ENCODE data around the gene HOXB8. TPM values are rescaled to one million over a fixed set of nuclear protein-coding genes. Genes with fewer than 3 reads are reported as not detected.

Gene HOXB8
- total and polyA plus RNA-seq, 2 of the 13 experiments (the other 11 are each of a cell fraction or from before 2014, with no cell fraction given): not detected

GRCh38 chr17:48646183-48647102 is 31.4 kb upstream of the HOXB8 start:
- FAIRE-seq (no peak), ATAC-seq (peak; percentile 15; the same call in 2 of the 3 replicates), DNase-seq (ENCODE audit: low spot score) (no peak)
- POLR2A ChIA-PET: no interaction called here
- no TSS peak for BruUV-seq (replicated peaks)
- WGBS (ENCODE audit: low lambda C conversion rate): 20% methylated on average over 31 of the region's 80 CpGs
- no peaks in the 10 kb centered on the region; the same call in 1 of the 2 replicates for H4K20me1 ChIP-seq (ENCODE audit: insufficient read depth, low read length)
- H3K36me3 ChIP-seq (replicated peaks in 1 of 2; ENCODE audit: control insufficient read depth in 1 of 2, insufficient read depth in 2 of 2, low read length in 2 of 2): no peaks in the 10 kb centered on the region
- H3K27me3 ChIP-seq (ENCODE audit: control insufficient read depth in 1 of 2, insufficient read depth in 2 of 2, low read length in 2 of 2): peaks cover 20 to 73% of the 10 kb centered on the region in 2 experiments
- TF ChIP-seq EZH2 (conservative IDR thresholded peaks at IDR 0.05; ENCODE audit: low read depth, low read length) (peak; percentile 37; the same call in 1 of the 2 replicates), ATF2 (CRISPR knock-in tag; IDR thresholded peaks at IDR 0.05) (no peak)
- H3K4me1 ChIP-seq (ENCODE audit: insufficient read depth, low read length): no peaks in the 10 kb centered on the region
- no peak overlapping the region for H3K4me3 ChIP-seq (replicated peaks in 1 of 3; ENCODE audit: insufficient read depth in 1 of 3, low read depth in 2 of 3, low read length in 3 of 3)
- H3K79me2 ChIP-seq (ENCODE audit: insufficient read depth, low read length): no peaks in the 10 kb centered on the region
- no peak overlapping the region for H3K4me2 ChIP-seq (ENCODE audit: low read depth, low read length)
- H3K9ac ChIP-seq (ENCODE audit: insufficient read depth, low read depth, low read length): no peak overlapping the region
- in situ Hi-C loops (cut with HindIII; ENCODE audit: extremely low pct_ligation_motif_present, low pct_unique_long_range_greater_than_20kb) (no loop called here), intact Hi-C loops (cut with micrococcal nuclease; ENCODE audit: unreplicated experiment) (no loop called here)
- H2AFZ ChIP-seq (ENCODE audit: low read length): no peak overlapping the region
- CTCF ChIA-PET (ENCODE audit: low intra/inter-chr PET ratio, low total read pairs): no interaction called here
- H3K27ac ChIP-seq (ENCODE audit: extremely low read length, insufficient read depth, low read length): no peak overlapping the region
- H3K9me3 ChIP-seq (ENCODE audit: low read length): no peaks in the 10 kb centered on the region

GRCh38 chr17:48645639-48646182 is 30.6 kb upstream of the HOXB8 start:
- H3K4me1 ChIP-seq (ENCODE audit: insufficient read depth, low read length): no peaks in the 10 kb centered on the region
- no peak for DNase-seq (ENCODE audit: low spot score)
- no peak for FAIRE-seq
- no peak overlapping the region for H3K27ac ChIP-seq (ENCODE audit: extremely low read length, insufficient read depth, low read length)
- in situ Hi-C loops (cut with HindIII; ENCODE audit: extremely low pct_ligation_motif_present, low pct_unique_long_range_greater_than_20kb) (no loop called here), intact Hi-C loops (cut with micrococcal nuclease; ENCODE audit: unreplicated experiment) (no loop called here)
- H3K27me3 ChIP-seq (ENCODE audit: control insufficient read depth in 1 of 2, insufficient read depth in 2 of 2, low read length in 2 of 2): peaks cover 20 to 80% of the 10 kb centered on the region in 2 experiments
- POLR2A ChIA-PET: no interaction called here
- no TSS peak for BruUV-seq (replicated peaks)
- no peak overlapping the region for H3K4me3 ChIP-seq (replicated peaks in 1 of 3; ENCODE audit: insufficient read depth in 1 of 3, low read depth in 2 of 3, low read length in 3 of 3)
- no peak for ATAC-seq
- TF ChIP-seq EZH2 (conservative IDR thresholded peaks at IDR 0.05; ENCODE audit: low read depth, low read length): 0 out of 2 replicates have a peak, but pooled peaks have one; percentile 44
- TF ChIP-seq TFAP4 (IDR thresholded peaks at IDR 0.05; ENCODE audit: borderline replicate concordance, low read depth): no peak
- no peaks in the 10 kb centered on the region for H3K36me3 ChIP-seq (replicated peaks in 1 of 2; ENCODE audit: control insufficient read depth in 1 of 2, insufficient read depth in 2 of 2, low read length in 2 of 2)
- no peaks in the 10 kb centered on the region; the same call in 1 of the 2 replicates for H4K20me1 ChIP-seq (ENCODE audit: insufficient read depth, low read length)
- H3K79me2 ChIP-seq (ENCODE audit: insufficient read depth, low read length): no peaks in the 10 kb centered on the region
- CTCF ChIA-PET (ENCODE audit: low intra/inter-chr PET ratio, low total read pairs): no interaction called here
- no peak overlapping the region for H3K9ac ChIP-seq (ENCODE audit: insufficient read depth, low read depth, low read length)
- H3K4me2 ChIP-seq (ENCODE audit: low read depth, low read length): no peak overlapping the region
- H2AFZ ChIP-seq (ENCODE audit: low read length): no peak overlapping the region
- WGBS (ENCODE audit: low lambda C conversion rate): 31% methylated on average over 13 of the region's 14 CpGs
- no peaks in the 10 kb centered on the region for H3K9me3 ChIP-seq (ENCODE audit: low read length)

Data from HepG2 (cell line).